Endothelial cell of umbilical vein (primary cell): ENCODE measurements around the gene ADSL. TPM values are rescaled to one million over a fixed set of nuclear protein-coding genes. Genes with fewer than 3 reads are reported as not detected.

Experiments
- BruUV-seq: library from RNA; stranded (reverse); fragments of 400-500 nt; replicated peaks from 2 replicates; lab custom pipeline; 2021; lab: Mats Ljungman, UMichigan
- CTCF ChIA-PET: fragments of 300-600, 350-600 bp; sonication (Branson Sonifier 250); formaldehyde crosslinking; loops from one replicate; lab custom pipeline; 2021; ENCODE audit warnings: antibody characterized with exemption, inconsistent platforms; lab: Charles Lee
- POLR2A ChIA-PET: fragments of 300-600, 350-600 bp; sonication (Branson Sonifier 250); formaldehyde crosslinking; loops from one replicate; lab custom pipeline; 2021; ENCODE audit warnings: antibody characterized with exemption, inconsistent platforms; lab: Charles Lee
- DNase-seq: peaks from one replicate; pipeline ENCODE4 v3.0.0-alpha.2; 2011; ENCODE audit warnings: low read depth, low spot score
- FAIRE-seq: peaks from 2 replicates; lab custom pipeline; 2011; peaks lifted over from hg19 to GRCh38; lab: Jason Lieb, UNC
- H2AFZ ChIP-seq: 2 replicates; pipeline ENCODE4 v1.6.0; 2012; ENCODE audit warnings: low read depth, low read length, control low read depth, inconsistent platforms
- H3K27ac ChIP-seq: 2 replicates; pipeline ENCODE4 v1.5.1; 2011; ENCODE audit warnings: low read depth, mild to moderate bottlenecking, control low read depth, low read length, moderate library complexity; ENCODE audit not compliant: insufficient read depth
- H3K27me3 ChIP-seq, 2 experiments: 2 replicates each; pipeline versions ENCODE4 v1.6.0 to v1.6.1; 2011; ENCODE audit warnings: low read length in 2 of 2, mixed read lengths in 1 of 2; ENCODE audit not compliant: control insufficient read depth in 2 of 2, insufficient read depth in 2 of 2
- H3K36me3 ChIP-seq, 2 experiments: 2 replicates in 1 of 2; 3 replicates in 1 of 2; pipeline ENCODE4 v1.5.1; 2011; ENCODE audit warnings: low read length in 2 of 2, mild to moderate bottlenecking in 1 of 2, moderate library complexity in 1 of 2; ENCODE audit not compliant: control insufficient read depth in 2 of 2, insufficient read depth in 2 of 2; ENCODE audit errors: extremely low read depth in 1 of 2
- H3K4me1 ChIP-seq: 3 replicates; pipeline ENCODE4 v1.5.1; 2011; ENCODE audit warnings: mild to moderate bottlenecking, low read length; ENCODE audit not compliant: control insufficient read depth, insufficient read depth; ENCODE audit errors: extremely low read depth
- H3K4me2 ChIP-seq: 2 replicates; pipeline ENCODE4 v1.6.1; 2011; ENCODE audit warnings: low read length, control low read depth, mixed read lengths; ENCODE audit not compliant: insufficient read depth
- H3K4me3 ChIP-seq, 3 experiments: fragments of 200-600 bp in 1 of 3; sonication (generic), shearing (Covaris generic) in 1 of 3; replicated peaks in 1 of 3; 2 replicates each; pipeline ENCODE4 v1.5.1; 2011 to 2016; ENCODE audit warnings: control low read depth in 3 of 3, low read length in 3 of 3, mild to moderate bottlenecking in 2 of 3, inconsistent platforms in 1 of 3, low read depth in 1 of 3, moderate library complexity in 1 of 3; ENCODE audit not compliant: insufficient read depth in 1 of 3
- H3K79me2 ChIP-seq: 2 replicates; pipeline ENCODE4 v1.6.0; 2012; ENCODE audit warnings: low read length, inconsistent platforms; ENCODE audit not compliant: control insufficient read depth, insufficient read depth
- H3K9ac ChIP-seq: replicated peaks from 2 replicates; pipeline ENCODE3; 2011; ENCODE audit warnings: low read length, control low read depth; ENCODE audit not compliant: insufficient read depth; ENCODE audit errors: extremely low read depth
- H3K9me1 ChIP-seq: replicated peaks from 3 replicates; pipeline ENCODE4 v1.6.0; 2011; ENCODE audit warnings: mild to moderate bottlenecking, low read length; ENCODE audit not compliant: control insufficient read depth, insufficient read depth; ENCODE audit errors: extremely low read depth
- H3K9me3 ChIP-seq: replicated peaks from 2 replicates; pipeline ENCODE4 v1.5.1; 2012; ENCODE audit warnings: low read length, inconsistent platforms; ENCODE audit not compliant: control insufficient read depth, insufficient read depth
- H4K20me1 ChIP-seq: replicated peaks from 2 replicates; pipeline ENCODE3; 2011; ENCODE audit warnings: mild to moderate bottlenecking, low read length; ENCODE audit not compliant: control insufficient read depth, insufficient read depth; ENCODE audit errors: extremely low read depth
- EZH2 ChIP-seq: IDR thresholded peaks from 2 replicates; pipeline ENCODE4 v1.6.1; 2012; ENCODE audit warnings: borderline replicate concordance, low read depth, mild to moderate bottlenecking, moderate library complexity, low read length, inconsistent platforms; ENCODE audit not compliant: severe bottlenecking
- FOS ChIP-seq: IDR thresholded peaks from 2 replicates; pipeline ENCODE4 v1.6.1; 2011; ENCODE audit warnings: mild to moderate bottlenecking, low read length, moderate library complexity, borderline replicate concordance; ENCODE audit not compliant: insufficient read depth
- GATA2 ChIP-seq: IDR thresholded peaks from 2 replicates; pipeline ENCODE4 v1.7.0; 2011; ENCODE audit warnings: low read depth, mild to moderate bottlenecking, moderate library complexity, mixed read lengths, low read length; ENCODE audit not compliant: insufficient read length, insufficient read depth
- MYC ChIP-seq: IDR thresholded peaks from one replicate; pipeline ENCODE4 v1.6.1; 2011; ENCODE audit warnings: mild to moderate bottlenecking, low read depth, low read length
- POLR2A ChIP-seq: IDR thresholded peaks from 2 replicates; pipeline ENCODE4 v1.6.1; 2012; ENCODE audit warnings: low read depth, mild to moderate bottlenecking, control low read depth, low read length
- POLR2AphosphoS5 ChIP-seq: IDR thresholded peaks from 2 replicates; pipeline ENCODE4 v1.6.1; 2012; ENCODE audit warnings: low read depth, mild to moderate bottlenecking, control low read depth, low read length, moderate library complexity; ENCODE audit not compliant: insufficient read depth
- dilution Hi-C: fragments of 300-500 bp; cut with MboI; formaldehyde crosslinking; loops from one replicate; pipeline ENCODE4 v1.15.0; 2019; ENCODE audit warnings: low sequenced_read_pairs; ENCODE audit not compliant: extremely low pct_ligation_motif_present
- intact Hi-C: fragments of 100-400 bp; cut with micrococcal nuclease; formaldehyde crosslinking; loops from one replicate; pipeline ENCODE4 v1.10.0; 2022
- polyA plus RNA-seq, 4 experiments: library from polyadenylated mRNA; depleted of rRNA in 3 of 4; stranded (reverse) in 3 of 4; unstranded in 1 of 4; fragments of >200 nt; gene quantifications; 2 replicates each; pipeline versions ENCODE4 v1.2.1 to v1.2.3, GENCODE V29; 2011 to 2012; ENCODE audit warnings: missing spikeins in 1 of 4
- total RNA-seq: library from RNA; stranded (reverse); gene quantifications from 2 replicates; pipeline ENCODE4 v1.2.3, GENCODE V29; 2021
- TF ChIP-seq, protein P1 (sequence below): IDR thresholded peaks from 2 replicates; pipeline ENCODE4 v1.6.1; 2011; ENCODE audit not compliant: insufficient read depth, insufficient read length

The ADSL gene
- total and polyA plus RNA-seq, 2 donors (not counting 3 experiments of a cell fraction or from before 2014, with no cell fraction given), result 103 to 141 TPM

DNA sequence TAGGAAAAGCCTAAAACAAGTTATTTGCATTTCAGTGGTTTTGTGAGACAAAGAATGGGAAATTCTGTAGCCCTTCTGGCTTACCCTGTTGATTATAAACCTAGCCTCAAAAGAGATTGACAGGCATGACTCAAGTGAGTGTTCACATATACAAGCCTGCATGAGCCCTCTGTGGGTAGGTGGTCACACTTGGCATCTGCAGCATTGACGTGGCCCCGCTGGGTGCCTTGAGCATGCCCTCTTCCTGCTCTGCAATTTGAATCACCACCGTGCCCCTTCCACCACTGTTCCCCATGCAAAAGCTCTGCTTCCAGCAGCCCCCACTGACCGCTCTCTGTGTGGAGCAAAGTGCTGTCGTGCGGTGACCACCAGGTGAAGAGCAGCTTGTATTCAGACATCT is 21.0 kb upstream of the ADSL start:
- POLR2A ChIA-PET, result no interaction called here
- intact Hi-C loops, result loop anchor here (5.0 kb wide), 1 partner anchor 148 kb away; the partner anchor contains the start of gene TNRC6B
- no peak overlapping the region for H2AFZ ChIP-seq
- FAIRE-seq (no peak), DNase-seq (no peak)
- TF ChIP-seq MYC (no peak), POLR2A (no peak), FOS (no peak), EZH2 (no peak), POLR2AphosphoS5 (no peak), GATA2 (no peak)
- TF ChIP-seq, protein P1, sequence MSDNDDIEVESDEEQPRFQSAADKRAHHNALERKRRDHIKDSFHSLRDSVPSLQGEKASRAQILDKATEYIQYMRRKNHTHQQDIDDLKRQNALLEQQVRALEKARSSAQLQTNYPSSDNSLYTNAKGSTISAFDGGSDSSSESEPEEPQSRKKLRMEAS, result no peak
- no TSS peak for BruUV-seq
- no peaks in the 10 kb centered on the region for H3K79me2 ChIP-seq
- H3K36me3 ChIP-seq, result peaks cover 14 to 15% of the 10 kb centered on the region in 2 experiments
- no peak overlapping the region for H3K4me3 ChIP-seq
- H3K9ac ChIP-seq, result no peak overlapping the region
- no peaks in the 10 kb centered on the region for H3K9me3 ChIP-seq
- H3K27ac ChIP-seq, result no peak overlapping the region
- dilution Hi-C loops, result no loop called here
- H4K20me1 ChIP-seq, result no peaks in the 10 kb centered on the region
- H3K4me2 ChIP-seq, result no peak overlapping the region
- H3K9me1 ChIP-seq, result no peaks in the 10 kb centered on the region
- H3K27me3 ChIP-seq, result no peaks in the 10 kb centered on the region
- CTCF ChIA-PET, result no interaction called here
- peaks cover 19% of the 10 kb centered on the region for H3K4me1 ChIP-seq
